ENCODE measurements around the gene CALM1. TPM values are rescaled to one million over a fixed set of nuclear protein-coding genes. Genes with fewer than 3 reads are reported as not detected.

The CALM1 gene
- total RNA-seq, 1 experiment from 2014 or later: 998 TPM

DNA sequence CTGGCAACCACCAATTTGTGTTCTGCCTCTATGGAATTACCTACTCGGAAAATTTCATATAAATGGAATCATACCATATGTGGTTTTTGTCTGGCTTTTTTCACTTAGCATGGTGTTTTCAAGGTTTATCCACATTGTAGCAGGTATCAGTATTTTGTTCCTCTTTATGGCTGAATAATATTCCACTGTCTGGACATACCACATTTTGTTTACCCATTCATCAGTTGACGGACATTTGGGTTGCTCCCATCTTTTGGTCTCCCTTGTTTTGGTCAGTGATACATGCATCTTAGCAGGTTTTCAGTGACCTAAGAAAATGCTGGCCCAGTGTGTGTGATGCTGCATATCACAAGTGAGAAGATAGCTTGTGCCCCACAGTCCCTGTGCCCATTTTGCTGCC is 21.2 kb downstream of the CALM1 start:
- Histone ChIP-seq H3K27ac (ENCODE audit: low read depth, low read length, poor library complexity, severe bottlenecking) (no peak overlapping the region), H3K4me3 (ENCODE audit: low read depth, low read length, poor library complexity, severe bottlenecking) (no peak overlapping the region), H3K36me3 (ENCODE audit: insufficient read depth, low read length, poor library complexity, severe bottlenecking) (no peaks in the 10 kb centered on the region), H3K9me3 (ENCODE audit: low read depth, low read length, poor library complexity, severe bottlenecking) (no peaks in the 10 kb centered on the region), H3K27me3 (replicated peaks; ENCODE audit: insufficient read depth, low read depth, low read length, poor library complexity) (no peaks in the 10 kb centered on the region), H3K4me1 (ENCODE audit: insufficient read depth, low read length, poor library complexity, severe bottlenecking) (peaks cover 18% of the 10 kb centered on the region)
- BruUV-seq (replicated peaks): no TSS peak
- DNase-seq (ENCODE audit: low spot score): no peak
- intact Hi-C loops (cut with micrococcal nuclease; ENCODE audit: unreplicated experiment): no loop called here
- ChIA-PET CTCF (interaction anchor here (1.2 kb wide), 1 partner anchor 9 kb away, joined by 4 read pairs; no protein-coding TSS in a partner anchor), POLR2A (ENCODE audit: low non-redundant PET) (interaction anchor here (1.5 kb wide), 1 partner anchor 26 kb away, joined by 4 read pairs; no protein-coding TSS in a partner anchor)
- TF ChIP-seq CTCF (conservative IDR thresholded peaks at IDR 0.05; ENCODE audit: low read depth, low read length): no peak
- no peak for TF ChIP-seq EZH2 (IDR thresholded peaks at IDR 0.05; ENCODE audit: borderline replicate concordance, low read depth, low read length, poor library complexity, severe bottlenecking)

GRCh38 chr14:90419200-90419599 is 22.4 kb downstream of the CALM1 start:
- peak overlapping the region; percentile 43 for H3K27ac ChIP-seq (ENCODE audit: low read depth, low read length, poor library complexity, severe bottlenecking)
- no peaks in the 10 kb centered on the region for H3K9me3 ChIP-seq (ENCODE audit: low read depth, low read length, poor library complexity, severe bottlenecking)
- TF ChIP-seq EZH2 (IDR thresholded peaks at IDR 0.05; ENCODE audit: borderline replicate concordance, low read depth, low read length, poor library complexity, severe bottlenecking) (no peak), CTCF (conservative IDR thresholded peaks at IDR 0.05; ENCODE audit: low read depth, low read length) (no peak)
- ChIA-PET POLR2A (ENCODE audit: low non-redundant PET) (interaction anchor here (1.5 kb wide), 1 partner anchor 25 kb away, joined by 4 read pairs; no protein-coding TSS in a partner anchor), CTCF (interaction anchor here (0.5 to 1.2 kb wide), 2 partner anchors 10 to 754 kb away, joined by 4 to 5 read pairs; no protein-coding TSS in a partner anchor)
- H3K36me3 ChIP-seq (ENCODE audit: insufficient read depth, low read length, poor library complexity, severe bottlenecking): no peaks in the 10 kb centered on the region
- intact Hi-C loops (cut with micrococcal nuclease; ENCODE audit: unreplicated experiment): no loop called here
- H3K4me3 ChIP-seq (ENCODE audit: low read depth, low read length, poor library complexity, severe bottlenecking): no peak overlapping the region
- DNase-seq (ENCODE audit: low spot score): peak; percentile 83
- H3K4me1 ChIP-seq (ENCODE audit: insufficient read depth, low read length, poor library complexity, severe bottlenecking): peaks cover 18% of the 10 kb centered on the region
- no TSS peak for BruUV-seq (replicated peaks)
- no peaks in the 10 kb centered on the region for H3K27me3 ChIP-seq (replicated peaks; ENCODE audit: insufficient read depth, low read depth, low read length, poor library complexity)

DNA sequence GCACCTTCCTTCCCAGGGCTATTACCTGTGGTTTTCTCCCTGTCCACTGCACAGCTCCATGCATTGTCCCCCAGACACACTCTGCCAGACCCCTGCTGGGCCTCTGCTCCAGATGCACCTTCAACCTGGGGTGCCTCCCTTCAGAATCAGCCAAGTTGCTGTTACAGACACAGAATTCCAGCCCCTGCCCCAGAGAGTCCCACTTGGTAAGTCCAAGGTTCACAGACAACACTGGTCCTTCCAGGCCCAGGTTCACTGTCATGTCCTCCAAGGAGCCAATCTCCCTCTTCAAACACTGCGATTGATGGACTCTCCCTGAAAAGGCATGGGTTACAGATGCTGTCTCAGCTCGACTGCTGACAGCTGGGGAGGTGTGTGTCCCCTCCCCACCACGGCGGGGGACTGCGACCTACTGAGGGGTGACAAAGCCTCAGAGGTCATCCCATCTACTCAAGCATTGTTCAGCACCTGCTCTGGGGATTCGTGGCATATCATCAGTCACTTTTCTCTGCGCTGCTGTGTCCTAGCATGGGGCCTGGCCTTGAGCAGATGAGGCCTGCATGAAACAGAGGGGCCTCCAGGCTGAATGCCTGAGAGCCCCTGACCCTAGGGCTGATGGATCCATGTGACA is 24.3 kb downstream of the CALM1 start:
- Histone ChIP-seq H3K27ac (ENCODE audit: low read depth, low read length, poor library complexity, severe bottlenecking) (no peak overlapping the region), H3K27me3 (replicated peaks; ENCODE audit: insufficient read depth, low read depth, low read length, poor library complexity) (no peaks in the 10 kb centered on the region), H3K4me3 (ENCODE audit: low read depth, low read length, poor library complexity, severe bottlenecking) (no peak overlapping the region), H3K9me3 (ENCODE audit: low read depth, low read length, poor library complexity, severe bottlenecking) (no peaks in the 10 kb centered on the region), H3K36me3 (ENCODE audit: insufficient read depth, low read length, poor library complexity, severe bottlenecking) (no peaks in the 10 kb centered on the region), H3K4me1 (ENCODE audit: insufficient read depth, low read length, poor library complexity, severe bottlenecking) (peaks cover 16% of the 10 kb centered on the region)
- no TSS peak for BruUV-seq (replicated peaks)
- TF ChIP-seq EZH2 (IDR thresholded peaks at IDR 0.05; ENCODE audit: borderline replicate concordance, low read depth, low read length, poor library complexity, severe bottlenecking) (no peak), CTCF (conservative IDR thresholded peaks at IDR 0.05; ENCODE audit: low read depth, low read length) (no peak)
- DNase-seq (ENCODE audit: low spot score): no peak
- CTCF ChIA-PET: interaction anchor here (0.6 kb wide), 1 partner anchor 41 kb away, joined by 8 read pairs; no protein-coding TSS in a partner anchor
- POLR2A ChIA-PET (ENCODE audit: low non-redundant PET): no interaction called here
- intact Hi-C loops (cut with micrococcal nuclease; ENCODE audit: unreplicated experiment): no loop called here

All from A673 (cell line).